Activated naive CD4-positive, alpha-beta T cell treated with Interleukin-2 at 50 U/mL for 16 hours (primary cell): ENCODE results near the gene KRT2.

Experiments used
- DNase-seq: peaks from one replicate; pipeline ENCODE4 v3.0.0-alpha.2; 2020

The KRT2 gene

GRCh38 chr12:52651726-52652261, at the start of gene KRT2:
TSS of gene KRT2 (minus strand) at chr12:52652211. CDS start at chr12:52652142, 69 bp downstream.
- no peak for DNase-seq

GRCh38 chr12:52701281-52701680, 49.3 kb upstream of the KRT2 start:
- DNase-seq: no peak

- no peak for DNase-seq
Measured at GRCh38 chr12:52699960-52700359, 47.9 kb upstream of the KRT2 start.

GRCh38 chr12:52699373-52699772, 47.4 kb upstream of the KRT2 start:
- DNase-seq: no peak

- DNase-seq: no peak
Measured at GRCh38 chr12:52698651-52699340, 46.8 kb upstream of the KRT2 start.

- DNase-seq: no peak
Measured at GRCh38 chr12:52697058-52697582, 45.1 kb upstream of the KRT2 start.

- DNase-seq: no peak
Measured at GRCh38 chr12:52696588-52696987, 44.6 kb upstream of the KRT2 start.

GRCh38 chr12:52695039-52695438, 43.0 kb upstream of the KRT2 start:
- no peak for DNase-seq

- DNase-seq: no peak
Measured at GRCh38 chr12:52694151-52694550, 42.1 kb upstream of the KRT2 start.

GRCh38 chr12:52693261-52693660, 41.2 kb upstream of the KRT2 start:
- DNase-seq: no peak

GRCh38 chr12:52692254-52692653, 40.2 kb upstream of the KRT2 start:
- DNase-seq: no peak

- DNase-seq: no peak
Measured at GRCh38 chr12:52691841-52692150, 39.8 kb upstream of the KRT2 start.

- DNase-seq: peak; percentile 55
Measured at GRCh38 chr12:52691076-52691840, 39.2 kb upstream of the KRT2 start.

GRCh38 chr12:52690351-52691075, 38.5 kb upstream of the KRT2 start:
- no peak for DNase-seq

- no peak for DNase-seq
Measured at GRCh38 chr12:52689936-52690335, 37.9 kb upstream of the KRT2 start.

- DNase-seq: no peak
Measured at GRCh38 chr12:52689239-52689638, 37.2 kb upstream of the KRT2 start.

GRCh38 chr12:52688481-52688880, 36.5 kb upstream of the KRT2 start:
- DNase-seq: no peak

- no peak for DNase-seq
Measured at GRCh38 chr12:52687497-52688385, 35.7 kb upstream of the KRT2 start.

GRCh38 chr12:52686756-52687487, 34.9 kb upstream of the KRT2 start:
- no peak for DNase-seq

- DNase-seq: no peak
Measured at GRCh38 chr12:52686063-52686462, 34.1 kb upstream of the KRT2 start.

- DNase-seq: no peak
Measured at GRCh38 chr12:52685406-52685890, 33.4 kb upstream of the KRT2 start.
